ENCODE data around the gene TOR1AIP2. TPM values are rescaled to one million over a fixed set of nuclear protein-coding genes. Genes with fewer than 3 reads are reported as not detected.

Gene TOR1AIP2
- total RNA-seq (2014; rRNA removed; shearing (Covaris generic)), result 106 and 122 TPM in 2 replicates
- 39.2 and 50.5 TPM in 2 replicates for polyA plus RNA-seq (2014; cell fraction: nucleus; rRNA removed)

- peak; percentile 90 for DNase-seq (ENCODE audit: extremely low read depth, low read depth)
Observed at GRCh38 chr1:179877586-179878265, at the start of gene TOR1AIP2. TOR1AIP2 (minus strand) TSS chr1:179877803; CDS start chr1:179852665, 25,138 bp downstream.

- no peak for DNase-seq (ENCODE audit: extremely low read depth, low read depth)
Observed at GRCh38 chr1:179926850-179927205, 49.2 kb upstream of the TOR1AIP2 start.

- DNase-seq (ENCODE audit: extremely low read depth, low read depth), result no peak
Observed at GRCh38 chr1:179925922-179926849, 48.6 kb upstream of the TOR1AIP2 start.

- no peak for DNase-seq (ENCODE audit: extremely low read depth, low read depth)
Observed at GRCh38 chr1:179925302-179925701, 47.7 kb upstream of the TOR1AIP2 start.

GRCh38 chr1:179924268-179924667, 46.7 kb upstream of the TOR1AIP2 start:
- no peak for DNase-seq (ENCODE audit: extremely low read depth, low read depth)

- DNase-seq (ENCODE audit: extremely low read depth, low read depth), result no peak
Observed at GRCh38 chr1:179923029-179923428, 45.4 kb upstream of the TOR1AIP2 start.

- peak; percentile 7 for DNase-seq (ENCODE audit: extremely low read depth, low read depth)
Observed at GRCh38 chr1:179921981-179922872, 44.6 kb upstream of the TOR1AIP2 start.

GRCh38 chr1:179921472-179921871, 43.9 kb upstream of the TOR1AIP2 start:
- DNase-seq (ENCODE audit: extremely low read depth, low read depth), result no peak

GRCh38 chr1:179917601-179918429, 40.2 kb upstream of the TOR1AIP2 start:
- no peak for DNase-seq (ENCODE audit: extremely low read depth, low read depth)

- DNase-seq (ENCODE audit: extremely low read depth, low read depth), result no peak
Observed at GRCh38 chr1:179911812-179912211, 34.2 kb upstream of the TOR1AIP2 start.

GRCh38 chr1:179910934-179911333, 33.3 kb upstream of the TOR1AIP2 start:
- no peak for DNase-seq (ENCODE audit: extremely low read depth, low read depth)

- no peak for DNase-seq (ENCODE audit: extremely low read depth, low read depth)
Observed at GRCh38 chr1:179889589-179889988, 12.0 kb upstream of the TOR1AIP2 start.

GRCh38 chr1:179888071-179888470, 10.5 kb upstream of the TOR1AIP2 start:
- DNase-seq (ENCODE audit: extremely low read depth, low read depth), result no peak

GRCh38 chr1:179883745-179884138, 6.1 kb upstream of the TOR1AIP2 start:
- DNase-seq (ENCODE audit: extremely low read depth, low read depth), result no peak

- DNase-seq (ENCODE audit: extremely low read depth, low read depth), result no peak
Observed at GRCh38 chr1:179883040-179883744, 5.6 kb upstream of the TOR1AIP2 start.

- DNase-seq (ENCODE audit: extremely low read depth, low read depth), result peak; percentile 99
Observed at GRCh38 chr1:179882253-179883039, 4.8 kb upstream of the TOR1AIP2 start, which contains the start of gene TOR1AIP1. TOR1AIP1 (plus strand) TSS chr1:179882285; CDS start chr1:179882503, 218 bp downstream.

- DNase-seq (ENCODE audit: extremely low read depth, low read depth), result peak; percentile 91
Observed at GRCh38 chr1:179881642-179882252, 4.1 kb upstream of the TOR1AIP2 start.

- no peak for DNase-seq (ENCODE audit: extremely low read depth, low read depth)
Observed at GRCh38 chr1:179879797-179880196, 2.2 kb upstream of the TOR1AIP2 start.

Data from NCI-H460 (cell line).